DMS 273 treated with DMSO at 0.1 percent for 48 hours (cell line): ENCODE data around the gene JAKMIP1.

Experiments
- DNase-seq: peaks from one replicate; lab custom pipeline; 2025; lab: John Stamatoyannopoulos, UW

Gene JAKMIP1

GRCh38 chr4:6180841-6181631 lies 19.3 kb downstream of the JAKMIP1 start:
- DNase-seq = no peak

DNA sequence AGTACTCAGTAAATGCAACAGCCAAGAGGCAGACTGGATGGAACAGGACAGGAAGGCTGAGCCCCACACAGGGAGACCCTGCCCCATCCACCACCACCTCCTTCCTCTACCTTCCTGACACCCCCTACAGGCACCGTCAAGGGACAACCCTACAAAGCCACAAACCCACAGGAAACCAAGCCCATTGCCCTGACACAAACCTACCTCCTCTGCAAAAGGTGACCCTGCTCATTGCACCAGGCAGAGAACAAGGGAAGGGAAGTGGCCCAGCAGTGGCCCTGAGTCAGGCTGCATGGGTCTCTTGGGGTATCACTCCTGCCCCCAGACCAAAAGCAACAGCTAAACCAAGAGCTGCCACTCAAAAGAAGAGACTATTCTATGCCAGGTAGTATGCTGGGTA lies 21.0 kb downstream of the JAKMIP1 start:
- DNase-seq = no peak

- DNase-seq = no peak
These were observed 21.6 kb downstream of the JAKMIP1 start for GRCh38 chr4:6178757-6179156.

GRCh38 chr4:6177587-6178197 lies 22.7 kb downstream of the JAKMIP1 start:
- DNase-seq = no peak

DNA sequence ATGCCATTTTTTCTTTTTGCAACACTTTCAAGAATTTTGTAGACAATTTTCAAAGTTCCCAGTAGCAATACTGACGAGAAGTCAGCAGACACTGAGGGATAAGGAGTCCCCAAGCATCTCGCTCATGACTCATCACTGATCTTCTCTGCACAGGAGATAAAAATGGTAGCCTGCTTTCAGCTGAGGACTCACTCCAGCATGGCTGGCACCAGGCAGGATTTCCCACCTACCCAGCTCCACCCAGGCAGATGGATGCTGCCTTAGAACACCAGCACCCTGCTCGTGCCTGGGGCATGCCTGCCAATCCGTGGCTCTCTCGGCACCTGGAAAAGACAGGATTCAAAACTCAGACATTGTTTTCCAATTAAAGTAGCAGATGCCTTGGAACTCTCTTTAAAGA lies 24.9 kb downstream of the JAKMIP1 start:
- no peak for DNase-seq

DNA sequence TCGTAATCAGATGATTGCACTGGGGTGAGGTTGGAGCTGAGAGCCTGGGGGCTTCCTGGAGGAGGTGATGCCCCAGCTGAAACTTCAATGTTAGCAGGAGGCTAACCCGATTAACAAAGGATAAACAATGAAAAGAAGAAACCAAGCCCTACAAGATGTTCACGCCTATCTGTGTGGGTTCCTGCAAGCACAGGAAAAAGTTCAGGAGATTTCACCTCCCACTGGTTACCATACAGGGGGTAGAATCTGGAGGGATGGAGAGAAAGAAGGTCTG lies 27.5 kb downstream of the JAKMIP1 start:
- DNase-seq = no peak

DNA sequence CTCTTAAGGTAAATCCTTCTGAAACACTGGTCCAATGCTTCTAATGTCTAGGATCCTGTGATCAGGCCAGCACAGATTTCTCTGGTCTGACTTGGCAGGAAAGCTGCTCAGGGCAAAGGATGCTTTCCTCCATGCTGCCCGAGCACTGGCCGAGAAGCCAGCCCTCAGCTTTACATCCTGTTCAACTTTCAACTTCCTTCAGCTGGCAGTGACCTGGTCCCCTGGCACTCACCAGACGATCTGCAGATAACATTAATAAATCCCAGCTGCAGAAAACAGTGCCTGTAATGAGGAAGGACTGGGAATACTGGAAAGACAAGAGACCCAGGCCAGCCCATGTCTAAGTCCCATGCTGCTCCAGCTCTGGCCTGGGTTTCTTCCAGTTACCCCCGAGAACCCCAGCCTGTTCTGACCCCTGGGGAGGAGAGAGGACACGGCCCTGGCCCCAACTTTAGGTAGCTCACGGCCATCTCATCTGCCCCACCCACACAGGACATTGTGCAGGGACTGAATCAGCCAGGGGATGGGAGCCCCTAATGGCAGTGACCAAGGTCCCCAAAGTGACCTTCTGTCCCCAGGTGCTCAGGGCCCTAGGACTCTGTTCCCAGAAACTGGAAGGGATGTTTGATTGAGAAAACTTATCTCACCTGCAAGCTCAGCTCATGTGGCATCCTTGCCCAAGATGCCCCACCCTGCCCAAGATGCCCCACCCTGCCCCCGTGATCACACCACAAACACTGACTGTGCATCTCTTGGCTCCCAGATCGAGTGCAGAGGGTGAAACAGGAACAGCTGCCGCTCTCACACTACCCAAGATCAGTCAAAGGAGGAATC lies 28.0 kb downstream of the JAKMIP1 start:
- no peak for DNase-seq

GRCh38 chr4:6169239-6169638 lies 31.1 kb downstream of the JAKMIP1 start:
- DNase-seq = no peak

DNA sequence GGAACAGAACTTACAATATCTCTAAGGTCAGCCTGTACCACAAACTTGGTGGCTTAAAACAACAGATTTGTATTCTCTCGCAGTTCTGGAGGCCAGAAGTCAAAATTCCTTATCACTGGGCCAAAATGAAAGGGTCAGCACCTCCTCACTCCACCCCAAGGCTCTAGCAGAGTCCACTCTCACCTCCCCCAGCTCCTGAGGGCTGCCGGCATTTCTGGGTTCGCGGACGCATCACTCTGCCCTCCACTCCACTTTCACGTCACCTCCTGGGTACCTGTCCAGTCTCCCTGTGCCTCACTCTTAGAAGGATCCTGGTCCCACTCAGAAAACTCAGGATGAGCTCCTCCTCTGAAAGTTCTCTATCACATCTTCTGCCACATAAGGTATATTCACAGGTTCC lies 34.6 kb downstream of the JAKMIP1 start:
- DNase-seq = no peak

GRCh38 chr4:6162885-6163284 lies 37.5 kb downstream of the JAKMIP1 start:
- DNase-seq = no peak

DNA sequence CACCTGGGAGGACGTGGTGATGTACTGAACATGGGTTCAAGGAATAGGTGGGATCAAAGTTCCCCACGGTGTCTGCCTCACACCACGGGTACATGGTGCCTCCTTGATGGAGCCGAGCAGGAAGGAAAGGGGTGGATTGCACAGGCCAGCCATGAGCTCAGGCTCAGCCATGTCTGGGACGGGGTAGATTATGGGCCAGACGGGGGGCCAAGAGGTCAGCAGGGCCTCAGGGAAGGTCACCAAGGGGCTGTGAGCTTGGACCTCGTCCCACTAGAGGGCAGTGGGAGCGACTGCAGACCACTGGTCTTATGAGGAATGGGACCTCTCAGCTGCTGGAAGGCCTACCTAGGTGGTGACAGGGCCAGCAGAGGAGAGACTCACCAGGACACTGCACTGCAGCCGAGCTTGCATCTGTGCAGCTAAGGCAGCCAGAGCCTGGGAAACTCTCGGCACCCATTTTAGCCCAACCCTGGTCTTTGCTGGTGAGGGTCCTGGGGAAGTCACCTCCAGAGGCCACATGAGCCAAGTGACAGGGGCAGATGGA lies 38.4 kb downstream of the JAKMIP1 start:
- DNase-seq = no peak

- no peak for DNase-seq
These were observed 39.8 kb downstream of the JAKMIP1 start for GRCh38 chr4:6160536-6160935.

- DNase-seq = no peak
These were observed 42.4 kb downstream of the JAKMIP1 start for GRCh38 chr4:6157926-6158325.

DNA sequence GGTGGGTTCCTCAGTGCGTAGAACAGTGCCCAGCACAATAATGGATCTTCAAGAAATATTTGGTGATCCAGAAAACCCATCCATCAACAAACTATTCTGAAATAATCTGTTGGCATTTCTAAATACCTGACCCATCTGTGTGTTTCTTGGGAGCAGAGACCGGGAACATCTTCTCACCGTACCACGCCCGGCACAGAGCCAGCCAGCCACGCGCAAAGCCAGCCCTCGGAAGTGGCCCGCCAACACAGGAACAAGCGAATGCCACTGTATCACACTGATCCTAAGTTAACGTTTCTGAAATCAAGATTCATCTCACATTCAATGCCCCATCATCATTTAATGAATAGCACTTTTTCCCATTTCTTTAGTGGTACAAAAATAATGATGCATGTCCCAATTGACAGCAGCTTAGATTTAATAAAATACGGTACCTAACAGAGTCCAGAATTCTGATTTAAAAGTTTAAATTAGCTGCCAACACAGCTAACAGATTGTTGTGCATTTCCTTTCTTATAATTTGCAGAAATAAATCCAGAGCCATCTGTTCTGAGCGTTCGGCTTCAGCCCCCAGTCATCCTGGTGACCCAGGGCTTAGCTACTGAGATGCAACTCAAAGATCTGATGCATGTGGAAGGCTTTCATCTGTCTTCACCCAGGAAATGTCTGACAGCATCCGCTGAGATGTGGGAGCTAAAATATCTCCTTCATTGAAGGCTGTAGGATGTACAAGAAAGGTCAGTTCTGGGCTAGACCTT lies 44.2 kb downstream of the JAKMIP1 start:
- no peak for DNase-seq

DNA sequence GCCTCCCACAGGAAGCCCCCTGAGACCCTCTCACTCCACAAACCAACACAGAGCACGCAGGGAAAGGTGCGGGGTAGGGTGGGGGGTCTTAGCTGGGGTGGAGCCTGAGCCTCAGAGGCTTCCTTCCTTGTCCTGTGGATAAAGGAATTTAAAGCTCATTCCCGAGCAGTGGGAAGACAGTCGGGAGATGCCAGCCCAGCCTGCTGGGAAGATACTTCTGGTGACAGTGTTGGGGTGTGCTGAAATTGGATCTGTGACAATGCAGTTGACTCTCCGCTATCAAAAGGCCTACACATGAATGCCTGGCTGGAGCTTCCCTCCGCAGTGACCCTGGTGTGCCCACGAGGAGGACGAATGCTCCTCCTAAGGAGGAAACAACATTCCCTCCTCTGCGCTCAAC lies 45.5 kb downstream of the JAKMIP1 start:
- no peak for DNase-seq

GRCh38 chr4:6153874-6154273 lies 46.5 kb downstream of the JAKMIP1 start:
- DNase-seq = no peak

- DNase-seq = no peak
These were observed 47.3 kb downstream of the JAKMIP1 start for GRCh38 chr4:6152869-6153705.

- DNase-seq = no peak
These were observed 50.2 kb downstream of the JAKMIP1 start for GRCh38 chr4:6150046-6150735.

DNA sequence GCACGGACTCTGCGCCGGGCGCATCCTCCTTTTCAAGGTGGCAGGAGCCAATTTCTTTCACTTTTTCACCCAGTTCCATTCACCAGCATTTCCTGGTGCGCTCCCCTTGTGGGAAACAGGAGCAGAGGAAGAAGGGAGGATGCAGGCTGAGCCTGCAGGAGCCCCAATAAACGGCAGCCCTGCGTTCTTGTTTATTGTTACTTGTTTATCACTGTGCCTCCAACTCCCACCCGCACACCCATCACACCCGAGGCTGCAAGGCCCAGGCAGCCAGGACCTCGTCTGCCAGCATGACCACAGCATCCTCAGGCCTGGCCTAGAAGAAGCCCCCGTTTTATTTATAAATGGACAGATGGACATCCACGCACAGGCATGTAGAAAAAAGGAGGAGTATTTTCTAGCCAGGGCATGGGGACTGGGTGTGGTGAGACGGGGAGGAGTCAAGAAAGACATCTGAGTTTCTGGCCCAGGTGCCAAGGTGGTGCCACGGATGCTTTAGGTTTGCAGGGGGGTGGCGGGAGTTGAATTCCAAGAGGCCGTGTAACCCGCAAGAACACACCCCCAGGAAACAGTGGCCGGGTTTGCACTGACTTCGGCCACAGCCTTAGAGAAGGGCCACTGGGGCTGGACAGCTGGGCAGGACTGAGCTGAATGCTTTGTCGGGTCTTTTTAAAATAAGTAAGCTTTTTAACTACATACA lies 51.7 kb downstream of the JAKMIP1 start:
- DNase-seq = no peak

GRCh38 chr4:6147441-6147840 lies 52.9 kb downstream of the JAKMIP1 start:
- DNase-seq = no peak
